K562 (cell line): ENCODE data around the gene CSNK1D. TPM values are rescaled to one million over a fixed set of nuclear protein-coding genes. Genes with fewer than 3 reads are reported as not detected.
A peak's percentile ranks its signal among the peaks of the same experiment; 100 is the strongest.

ENCODE experiments used
- ATAC-seq: fragments of 200-7000 bp; cut with Tn5 transposase; 3 replicates; pipeline ENCODE4 v1.9.1; 2020; ENCODE audit warnings: moderate library complexity
- BruUV-seq: library from RNA; stranded (reverse); fragments of 400-500 nt; replicated peaks from 2 replicates; lab custom pipeline; 2021; lab: Mats Ljungman, UMichigan
- CTCF ChIA-PET: fragments of 300-600 bp; formaldehyde crosslinking; extraction: SDS; loops from one replicate; lab custom pipeline; 2021; ENCODE audit warnings: low intra/inter-chr PET ratio; lab: Yijun Ruan, JAX
- POLR2A ChIA-PET: fragments of 300-600, 350-650 bp; sonication (Branson Sonifier 250); formaldehyde crosslinking; extraction: SDS; loops from one replicate; lab custom pipeline; 2021; ENCODE audit warnings: antibody characterized with exemption, inconsistent platforms; lab: Yijun Ruan, JAX
- DNase-seq, 4 experiments: peaks; one replicate each; pipeline versions ENCODE4 v3.0.0 to v3.0.0-alpha.2; 2011 to 2018; ENCODE audit warnings: low spot score in 3 of 4, mixed read lengths in 3 of 4; ENCODE audit errors: extremely low read depth in 1 of 4
- FAIRE-seq: peaks from 2 replicates; lab custom pipeline; 2011; peaks lifted over from hg19 to GRCh38; lab: Jason Lieb, UNC
- H2AFZ ChIP-seq: 2 replicates; pipeline ENCODE4 v1.6.0; 2011; ENCODE audit warnings: low read depth, low read length, control low read depth, inconsistent platforms
- H3K27ac ChIP-seq: fragments of 200-600 bp; 3 replicates; pipeline ENCODE4 v1.8.0; 2011; ENCODE audit warnings: low read depth, mild to moderate bottlenecking, control low read depth, inconsistent platforms, low read length, moderate library complexity, mixed read lengths; ENCODE audit errors: extremely low read depth
- H3K27me3 ChIP-seq, 2 experiments: fragments of 300-600 bp in 1 of 2; 2 replicates in 1 of 2; 3 replicates in 1 of 2; pipeline versions ENCODE4 v1.6.0 to v1.8.0; 2011; ENCODE audit warnings: inconsistent platforms in 2 of 2, low read length in 2 of 2, mild to moderate bottlenecking in 1 of 2, mixed read lengths in 1 of 2, moderate library complexity in 1 of 2; ENCODE audit not compliant: control insufficient read depth in 2 of 2, insufficient read depth in 2 of 2
- H3K36me3 ChIP-seq: fragments of 300-600 bp; 3 replicates; pipeline ENCODE4 v1.8.0; 2011; ENCODE audit warnings: mild to moderate bottlenecking, low read length, inconsistent platforms; ENCODE audit not compliant: control insufficient read depth, insufficient read depth
- H3K4me1 ChIP-seq, 2 experiments: fragments of 200-600 bp in 1 of 2; replicated peaks in 1 of 2; 2 replicates in 1 of 2; 3 replicates in 1 of 2; pipeline versions ENCODE4 v1.5.1 to v1.8.0; 2011; ENCODE audit warnings: inconsistent platforms in 2 of 2, low read length in 2 of 2, mild to moderate bottlenecking in 1 of 2, mixed read lengths in 1 of 2, moderate library complexity in 1 of 2; ENCODE audit not compliant: control insufficient read depth in 2 of 2, insufficient read depth in 2 of 2
- H3K4me2 ChIP-seq: 2 replicates; pipeline ENCODE4 v1.6.1; 2011; ENCODE audit warnings: low read length, control low read depth, inconsistent platforms, mixed read lengths; ENCODE audit not compliant: insufficient read depth
- H3K4me3 ChIP-seq: fragments of 200-600 bp; sonication (generic), shearing (Covaris generic); 2 replicates; pipeline ENCODE4 v1.5.1; 2016; ENCODE audit warnings: control low read depth, inconsistent platforms
- H3K79me2 ChIP-seq: fragments of 200-600 bp; 3 replicates; pipeline ENCODE4 v1.8.0; 2011; ENCODE audit warnings: low read length, inconsistent platforms; ENCODE audit not compliant: control insufficient read depth, insufficient read depth
- H3K9ac ChIP-seq, 2 experiments: 2 replicates each; pipeline versions ENCODE4 v1.6.0 to v1.6.1; 2011; ENCODE audit warnings: low read depth in 2 of 2, low read length in 2 of 2, control low read depth in 1 of 2, inconsistent platforms in 1 of 2, mild to moderate bottlenecking in 1 of 2, mixed read lengths in 1 of 2; ENCODE audit not compliant: insufficient read depth in 1 of 2
- H3K9me1 ChIP-seq: one replicate; pipeline ENCODE4 v1.6.0; 2011; ENCODE audit warnings: inconsistent platforms, mild to moderate bottlenecking, low read length, moderate library complexity; ENCODE audit not compliant: control insufficient read depth, insufficient read depth
- H3K9me3 ChIP-seq: replicated peaks from 2 replicates; pipeline ENCODE4 v1.5.1; 2011; ENCODE audit warnings: low read depth, low read length, inconsistent platforms; ENCODE audit not compliant: control insufficient read depth, insufficient read depth
- H4K20me1 ChIP-seq: replicated peaks from 2 replicates; pipeline ENCODE4 v1.6.1; 2011; ENCODE audit warnings: low read length, inconsistent platforms, mixed read lengths; ENCODE audit not compliant: control insufficient read depth, insufficient read depth
- ATF1 ChIP-seq, 2 experiments: fragments of 450-650 bp in 1 of 2; IDR thresholded peaks; 2 replicates each; pipeline ENCODE4 v1.6.1; 2016; ENCODE audit warnings: missing compliant biosample characterization in 1 of 2, missing genetic modification characterization in 1 of 2
- JUND ChIP-seq, 2 experiments: IDR thresholded peaks; 2 replicates in 1 of 2; 3 replicates in 1 of 2; pipeline ENCODE4 v1.6.1; 2011; ENCODE audit warnings: borderline replicate concordance in 2 of 2, low read depth in 2 of 2, low read length in 2 of 2, improper control_type of control experiment in 1 of 2, missing biosample characterization in 1 of 2, missing genetic modification characterization in 1 of 2, missing genetic modification reagents in 1 of 2
- OTX1 ChIP-seq: fragments of 450-650 bp; formaldehyde crosslinking; IDR thresholded peaks from 2 replicates; pipeline ENCODE4 v1.4.0; 2022; ENCODE audit warnings: mild to moderate bottlenecking
- TCFL5 ChIP-seq: fragments of 250-450 bp; sonication (Bioruptor Pico); conservative IDR thresholded peaks from 2 replicates; pipeline ENCODE4 v1.6.1; 2021; ENCODE audit warnings: mild to moderate bottlenecking, moderate library complexity, matching md5 sums
- TSHZ1 ChIP-seq: fragments of 250-450 bp; sonication (Bioruptor Pico); IDR thresholded peaks from 2 replicates; pipeline ENCODE4 v1.4.0; 2020; ENCODE audit warnings: mild to moderate bottlenecking, moderate library complexity
- ZNF778 ChIP-seq: fragments of 450-650 bp; formaldehyde crosslinking; IDR thresholded peaks from 2 replicates; pipeline ENCODE4 v1.4.0; 2020; ENCODE audit warnings: mild to moderate bottlenecking, moderate library complexity
- ZNF79 ChIP-seq: fragments of 250-450 bp; sonication (Bioruptor Pico); IDR thresholded peaks from 2 replicates; pipeline ENCODE4 v1.4.0; 2020; ENCODE audit warnings: low read depth, mild to moderate bottlenecking, moderate library complexity
- WGBS: fragments of 100-300 bp; shearing (Covaris generic); methylation state at CpG from one replicate; pipeline ENCODE4 v1.1.6; 2016; ENCODE audit warnings: low coverage, mixed read lengths; ENCODE audit not compliant: insufficient coverage; ENCODE audit errors: missing lambda C conversion rate; 5-methylcytosine and 5-hydroxymethylcytosine counted together
- in situ Hi-C: fragments of 300-500 bp; cut with MboI; formaldehyde crosslinking; loops from 4 replicates; pipeline ENCODE4 v1.15.0; 2018; ENCODE audit warnings: inconsistent platforms, mixed read lengths
- intact Hi-C: fragments of 100-400 bp; cut with micrococcal nuclease; formaldehyde crosslinking; loops from 2 replicates; pipeline ENCODE4 v1.14.2; 2022
- polyA plus RNA-seq, 8 experiments: library from polyadenylated mRNA; depleted of rRNA in 4 of 8; stranded (reverse) in 5 of 8; unstranded in 3 of 8; fragments of >200 nt; fragmentation: Nextera tagmentation in 2 of 8; fragmentation: Illumina TruSeq in 1 of 8; extraction: Ambion mirVana in 2 of 8; extraction: Trizol in 1 of 8; gene quantifications; 2 replicates each; pipeline versions ENCODE4 v1.2.1 to v1.2.3, GENCODE V29; 2011 to 2014; ENCODE audit warnings: inconsistent platforms in 1 of 8, missing spikeins in 1 of 8
- total RNA-seq, 7 experiments: library from RNA; depleted of rRNA in 6 of 7; stranded (reverse); fragments of >200 nt in 6 of 7; fragmentation: Illumina TruSeq in 2 of 7; extraction: Trizol in 2 of 7; gene quantifications; 2 replicates each; pipeline versions ENCODE4 v1.2.1 to v1.2.3, GENCODE V29; 2011 to 2021; ENCODE audit warnings: low replicate concordance in 1 of 7
- TF ChIP-seq, protein P1 (sequence below): fragments of 450-650 bp; formaldehyde crosslinking; IDR thresholded peaks from 2 replicates; pipeline ENCODE4 v1.4.0; 2020; ENCODE audit warnings: mild to moderate bottlenecking, moderate library complexity
- TF ChIP-seq, protein P2 (sequence below): sonication (generic); formaldehyde crosslinking; IDR thresholded peaks from 2 replicates; pipeline ENCODE4 v1.8.0; 2022; ENCODE audit warnings: mild to moderate bottlenecking, missing genetic modification reagents

The CSNK1D gene
- total and polyA plus RNA-seq, 9 of the 15 experiments (the other 6 are each of a cell fraction or from before 2014, with no cell fraction given), result 6.5 to 133 (median 41.3) TPM

GRCh38 chr17:82278308-82278707 lies 4.8 kb upstream of the CSNK1D start:
- peak overlapping the region in 1 of 2 experiments; percentile 48; a peak in 1 of 4 replicates for H3K9ac ChIP-seq
- no peak overlapping the region for H2AFZ ChIP-seq
- intact Hi-C loops (no loop called here), in situ Hi-C loops (no loop called here)
- no peaks in the 10 kb centered on the region for H3K9me3 ChIP-seq
- TF ChIP-seq JUND (IDR thresholded peaks at IDR 0.05; ENCODE audit: borderline replicate concordance, low read depth, low read length) (no peak), JUND (tag; IDR thresholded peaks at IDR 0.05; ENCODE audit: borderline replicate concordance, low read depth, low read length) (no peak), ZNF79 (no peak), OTX1 (no peak), ZNF778 (CRISPR knock-in tag) (no peak), TCFL5 (no peak), TSHZ1 (no peak), ATF1 (CRISPR knock-in tag; IDR thresholded peaks at IDR 0.05) (no peak), ATF1 (tag; IDR thresholded peaks at IDR 0.05) (no peak)
- TF ChIP-seq, protein P1, sequence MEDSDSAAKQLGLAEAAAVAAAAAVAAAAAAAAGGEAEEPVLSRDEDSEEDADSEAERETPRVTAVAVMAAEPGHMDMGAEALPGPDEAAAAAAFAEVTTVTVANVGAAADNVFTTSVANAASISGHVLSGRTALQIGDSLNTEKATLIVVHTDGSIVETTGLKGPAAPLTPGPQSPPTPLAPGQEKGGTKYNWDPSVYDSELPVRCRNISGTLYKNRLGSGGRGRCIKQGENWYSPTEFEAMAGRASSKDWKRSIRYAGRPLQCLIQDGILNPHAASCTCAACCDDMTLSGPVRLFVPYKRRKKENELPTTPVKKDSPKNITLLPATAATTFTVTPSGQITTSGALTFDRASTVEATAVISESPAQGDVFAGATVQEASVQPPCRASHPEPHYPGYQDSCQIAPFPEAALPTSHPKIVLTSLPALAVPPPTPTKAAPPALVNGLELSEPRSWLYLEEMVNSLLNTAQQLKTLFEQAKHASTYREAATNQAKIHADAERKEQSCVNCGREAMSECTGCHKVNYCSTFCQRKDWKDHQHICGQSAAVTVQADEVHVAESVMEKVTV (CRISPR knock-in tag), result no peak
- TF ChIP-seq, protein P2, sequence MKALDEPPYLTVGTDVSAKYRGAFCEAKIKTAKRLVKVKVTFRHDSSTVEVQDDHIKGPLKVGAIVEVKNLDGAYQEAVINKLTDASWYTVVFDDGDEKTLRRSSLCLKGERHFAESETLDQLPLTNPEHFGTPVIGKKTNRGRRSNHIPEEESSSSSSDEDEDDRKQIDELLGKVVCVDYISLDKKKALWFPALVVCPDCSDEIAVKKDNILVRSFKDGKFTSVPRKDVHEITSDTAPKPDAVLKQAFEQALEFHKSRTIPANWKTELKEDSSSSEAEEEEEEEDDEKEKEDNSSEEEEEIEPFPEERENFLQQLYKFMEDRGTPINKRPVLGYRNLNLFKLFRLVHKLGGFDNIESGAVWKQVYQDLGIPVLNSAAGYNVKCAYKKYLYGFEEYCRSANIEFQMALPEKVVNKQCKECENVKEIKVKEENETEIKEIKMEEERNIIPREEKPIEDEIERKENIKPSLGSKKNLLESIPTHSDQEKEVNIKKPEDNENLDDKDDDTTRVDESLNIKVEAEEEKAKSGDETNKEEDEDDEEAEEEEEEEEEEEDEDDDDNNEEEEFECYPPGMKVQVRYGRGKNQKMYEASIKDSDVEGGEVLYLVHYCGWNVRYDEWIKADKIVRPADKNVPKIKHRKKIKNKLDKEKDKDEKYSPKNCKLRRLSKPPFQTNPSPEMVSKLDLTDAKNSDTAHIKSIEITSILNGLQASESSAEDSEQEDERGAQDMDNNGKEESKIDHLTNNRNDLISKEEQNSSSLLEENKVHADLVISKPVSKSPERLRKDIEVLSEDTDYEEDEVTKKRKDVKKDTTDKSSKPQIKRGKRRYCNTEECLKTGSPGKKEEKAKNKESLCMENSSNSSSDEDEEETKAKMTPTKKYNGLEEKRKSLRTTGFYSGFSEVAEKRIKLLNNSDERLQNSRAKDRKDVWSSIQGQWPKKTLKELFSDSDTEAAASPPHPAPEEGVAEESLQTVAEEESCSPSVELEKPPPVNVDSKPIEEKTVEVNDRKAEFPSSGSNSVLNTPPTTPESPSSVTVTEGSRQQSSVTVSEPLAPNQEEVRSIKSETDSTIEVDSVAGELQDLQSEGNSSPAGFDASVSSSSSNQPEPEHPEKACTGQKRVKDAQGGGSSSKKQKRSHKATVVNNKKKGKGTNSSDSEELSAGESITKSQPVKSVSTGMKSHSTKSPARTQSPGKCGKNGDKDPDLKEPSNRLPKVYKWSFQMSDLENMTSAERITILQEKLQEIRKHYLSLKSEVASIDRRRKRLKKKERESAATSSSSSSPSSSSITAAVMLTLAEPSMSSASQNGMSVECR (CRISPR knock-in tag), result no peak
- CTCF ChIA-PET, result no interaction called here
- no peaks in the 10 kb centered on the region for H3K27me3 ChIP-seq
- no peak for DNase-seq
- 86% methylated on average over 9 of the region's 9 CpGs for WGBS
- H3K27ac ChIP-seq, result no peak overlapping the region
- H3K4me2 ChIP-seq, result no peak overlapping the region
- no peaks in the 10 kb centered on the region for H4K20me1 ChIP-seq
- no peak overlapping the region for H3K4me3 ChIP-seq
- ATAC-seq, result no peak
- peaks cover 3% of the 10 kb centered on the region; the same call in 1 of the 3 replicates for H3K79me2 ChIP-seq
- no peaks in the 10 kb centered on the region for H3K9me1 ChIP-seq
- no peaks in the 10 kb centered on the region for H3K36me3 ChIP-seq
- no TSS peak for BruUV-seq
- POLR2A ChIA-PET, result interaction anchor here (5.6 kb wide), 1 partner anchor 13 kb away, joined by 37 read pairs; no protein-coding TSS in a partner anchor
- no peak for FAIRE-seq
- H3K4me1 ChIP-seq, result peaks cover 14 to 54% of the 10 kb centered on the region in 2 experiments; a peak in 4 of 5 replicates
